Vagina (tissue), 2 donors: ENCODE results near the gene GIMAP5.

Experiments
- POLR2A ChIP-seq, 2 donors: fragments of 450-650 bp; IDR thresholded peaks; one replicate each; pipeline ENCODE4 v1.6.1; 2017; ENCODE audit warnings: antibody characterized with exemption in 2 of 2, mild to moderate bottlenecking in 2 of 2, moderate library complexity in 2 of 2
- POLR2AphosphoS5 ChIP-seq, 2 donors: sonication (generic); formaldehyde crosslinking; IDR thresholded peaks; one replicate each; pipeline ENCODE4 v1.9.0; 2017; ENCODE audit warnings: antibody characterized with exemption in 2 of 2, mild to moderate bottlenecking in 2 of 2, low read depth in 1 of 2; ENCODE audit not compliant: insufficient read depth in 1 of 2
- TF ChIP-seq, protein P1 (sequence below), 3 experiments: fragments of 450-650 bp in 2 of 3; fragments of 200-600 bp in 1 of 3; sonication (generic) in 1 of 3; IDR thresholded peaks; one replicate each; pipeline ENCODE4 v1.5.1; 2017 to 2019; ENCODE audit warnings: antibody characterized with exemption in 3 of 3, mild to moderate bottlenecking in 2 of 3, moderate library complexity in 2 of 3

DNA sequence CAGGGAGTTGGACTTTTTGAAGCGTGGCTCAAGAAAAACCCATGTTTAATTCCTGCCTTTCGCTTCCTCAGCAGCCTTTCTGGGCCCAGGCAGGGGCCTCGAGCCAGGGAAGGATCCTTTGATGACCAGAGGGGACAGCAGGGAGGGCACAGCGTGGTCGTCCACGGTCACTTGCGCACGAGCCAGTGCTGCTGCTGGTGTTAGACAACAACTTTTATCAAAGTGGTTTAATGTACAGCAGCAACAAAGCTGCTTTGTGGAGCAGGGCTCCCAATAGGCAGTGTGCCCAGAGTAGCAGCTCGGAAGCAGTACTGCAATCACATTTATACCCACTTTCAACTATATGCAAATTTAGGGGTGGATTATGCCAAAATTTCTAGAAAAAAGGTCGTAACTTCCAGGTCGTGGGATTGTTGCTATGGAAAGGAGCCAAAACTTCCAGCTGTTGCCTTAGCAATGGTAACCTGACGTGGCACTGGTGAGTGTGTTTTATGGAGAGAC, 14.7 kb upstream of the GIMAP5 start:
- TF ChIP-seq, protein P1, sequence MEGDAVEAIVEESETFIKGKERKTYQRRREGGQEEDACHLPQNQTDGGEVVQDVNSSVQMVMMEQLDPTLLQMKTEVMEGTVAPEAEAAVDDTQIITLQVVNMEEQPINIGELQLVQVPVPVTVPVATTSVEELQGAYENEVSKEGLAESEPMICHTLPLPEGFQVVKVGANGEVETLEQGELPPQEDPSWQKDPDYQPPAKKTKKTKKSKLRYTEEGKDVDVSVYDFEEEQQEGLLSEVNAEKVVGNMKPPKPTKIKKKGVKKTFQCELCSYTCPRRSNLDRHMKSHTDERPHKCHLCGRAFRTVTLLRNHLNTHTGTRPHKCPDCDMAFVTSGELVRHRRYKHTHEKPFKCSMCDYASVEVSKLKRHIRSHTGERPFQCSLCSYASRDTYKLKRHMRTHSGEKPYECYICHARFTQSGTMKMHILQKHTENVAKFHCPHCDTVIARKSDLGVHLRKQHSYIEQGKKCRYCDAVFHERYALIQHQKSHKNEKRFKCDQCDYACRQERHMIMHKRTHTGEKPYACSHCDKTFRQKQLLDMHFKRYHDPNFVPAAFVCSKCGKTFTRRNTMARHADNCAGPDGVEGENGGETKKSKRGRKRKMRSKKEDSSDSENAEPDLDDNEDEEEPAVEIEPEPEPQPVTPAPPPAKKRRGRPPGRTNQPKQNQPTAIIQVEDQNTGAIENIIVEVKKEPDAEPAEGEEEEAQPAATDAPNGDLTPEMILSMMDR (IDR thresholded peaks at IDR 0.05) = no peak
- TF ChIP-seq POLR2A (IDR thresholded peaks at IDR 0.05) (no peak), POLR2AphosphoS5 (IDR thresholded peaks at IDR 0.05; ENCODE audit: insufficient read depth in 1 of 2, low read depth in 1 of 2) (no peak)
